Smooth muscle cell (in vitro differentiated cells): ENCODE data around the gene B3GNT2. TPM values are rescaled to one million over a fixed set of nuclear protein-coding genes. Genes with fewer than 3 reads are reported as not detected.
A peak's percentile ranks its signal among the peaks of the same experiment; 100 is the strongest.
"Not testable (repeated sequence)": the region's sequence is repeated elsewhere in the genome, so short reads cannot be mapped to it uniquely, and the experiment has no call there.

Experiments used
- DNase-seq: peaks from one replicate; lab custom pipeline; 2025; ENCODE audit not compliant: unreplicated experiment; lab: John Stamatoyannopoulos, UW
- H2AFZ ChIP-seq: fragments of 200-600 bp; sonication (generic); 2 replicates; pipeline ENCODE4 v1.6.0; 2016; ENCODE audit warnings: antibody characterized with exemption, low read depth, mild to moderate bottlenecking
- H3F3A ChIP-seq: fragments of 200-600 bp; sonication (generic); 2 replicates; pipeline ENCODE4 v1.6.0; 2017; ENCODE audit warnings: antibody characterized with exemption, low read depth
- H3K27ac ChIP-seq: fragments of 200-600 bp; sonication (generic); 2 replicates; pipeline ENCODE4 v1.5.1; 2016; ENCODE audit warnings: low read depth, mild to moderate bottlenecking
- H3K27me3 ChIP-seq: fragments of 200-600 bp; sonication (generic); 2 replicates; pipeline ENCODE4 v1.6.1; 2016; ENCODE audit warnings: low read depth, mild to moderate bottlenecking
- H3K36me3 ChIP-seq: fragments of 200-600 bp; sonication (generic); 2 replicates; pipeline ENCODE4 v1.5.1; 2016; ENCODE audit warnings: low read depth
- H3K4me1 ChIP-seq: fragments of 200-600 bp; sonication (generic); 2 replicates; pipeline ENCODE4 v1.5.1; 2016; ENCODE audit warnings: low read depth
- H3K4me2 ChIP-seq: fragments of 200-600 bp; sonication (generic); 2 replicates; pipeline ENCODE4 v1.6.0; 2016; ENCODE audit warnings: mild to moderate bottlenecking
- H3K4me3 ChIP-seq: fragments of 200-600 bp; sonication (generic); 2 replicates; pipeline ENCODE4 v1.5.1; 2016; ENCODE audit warnings: mild to moderate bottlenecking
- H3K79me2 ChIP-seq: fragments of 200-600 bp; sonication (generic); 2 replicates; pipeline ENCODE4 v1.6.0; 2016; ENCODE audit warnings: low read depth, mild to moderate bottlenecking
- H3K9ac ChIP-seq: fragments of 200-600 bp; sonication (generic); 2 replicates; pipeline ENCODE4 v1.6.0; 2016; ENCODE audit warnings: low read depth
- H3K9me3 ChIP-seq: fragments of 200-600 bp; sonication (generic); replicated peaks from 2 replicates; pipeline ENCODE4 v1.5.1; 2016; ENCODE audit warnings: low read depth
- H4K20me1 ChIP-seq: fragments of 200-600 bp; sonication (generic); 2 replicates; pipeline ENCODE4 v1.6.0; 2016; ENCODE audit warnings: low read depth
- WGBS: methylation state at CpG from one replicate; pipeline ENCODE4 v1.1.7; 2016; ENCODE audit warnings: low lambda C conversion rate; 5-methylcytosine and 5-hydroxymethylcytosine counted together
- polyA plus RNA-seq: library from polyadenylated mRNA; unstranded; fragments of >200 nt; fragmentation: Nextera tagmentation; extraction: Ambion mirVana; gene quantifications from 2 replicates; pipeline ENCODE4 v1.2.1, GENCODE V29; 2016
- total RNA-seq: library from RNA; depleted of rRNA; stranded (reverse); fragments of >200 nt; gene quantifications from 2 replicates; pipeline ENCODE4 v1.2.3, GENCODE V29; 2014
- TF ChIP-seq, protein P1 (sequence below): fragments of 200-600 bp; sonication (generic); IDR thresholded peaks from 2 replicates; pipeline ENCODE4 v1.5.1; 2017; ENCODE audit warnings: borderline replicate concordance, mild to moderate bottlenecking, antibody characterized with exemption; ENCODE audit not compliant: insufficient read depth, poor library complexity, severe bottlenecking

Gene B3GNT2
- total and polyA plus RNA-seq, 2 experiments from 2014 or later, result 16.5 to 29.3 TPM

DNA sequence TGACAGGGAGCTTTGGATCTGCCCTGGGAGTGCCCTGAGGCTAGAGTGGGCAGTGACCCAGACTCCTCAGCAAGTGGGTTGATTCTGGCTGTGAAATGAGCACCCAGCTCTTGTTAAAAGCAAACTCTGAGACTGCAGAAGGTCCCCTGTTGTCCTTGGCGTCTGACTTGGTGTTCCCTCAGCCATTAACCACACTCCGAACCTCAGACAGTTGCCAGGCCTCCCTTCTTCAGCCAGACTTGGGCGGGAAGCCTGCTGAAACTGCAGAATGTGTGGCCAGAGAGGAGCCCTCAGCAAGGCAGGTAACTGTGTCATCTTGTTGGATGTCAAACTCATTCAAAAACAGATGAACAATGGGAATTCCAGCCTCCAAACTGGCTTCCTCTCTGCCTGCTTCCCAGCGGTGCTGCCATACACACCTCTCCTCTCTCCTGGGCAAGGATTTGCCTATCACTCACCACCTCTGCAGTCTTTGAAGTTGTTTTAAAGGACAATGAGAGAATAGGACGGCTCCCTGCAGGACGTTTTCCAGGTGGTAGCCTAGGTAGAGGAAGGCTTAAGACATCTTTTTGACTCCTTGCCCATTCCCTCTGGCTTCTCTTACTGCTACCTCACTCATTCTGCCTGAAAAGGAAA, 38.9 kb upstream of the B3GNT2 start:
- Histone ChIP-seq H3K9me3 (no peaks in the 10 kb centered on the region), H2AFZ (no peak overlapping the region), H3F3A (no peaks in the 10 kb centered on the region), H3K9ac (no peak overlapping the region), H3K36me3 (no peaks in the 10 kb centered on the region), H3K4me3 (no peak overlapping the region), H3K27ac (no peak overlapping the region), H3K4me1 (no peaks in the 10 kb centered on the region), H3K4me2 (no peak overlapping the region), H3K79me2 (no peaks in the 10 kb centered on the region), H3K27me3 (no peaks in the 10 kb centered on the region), H4K20me1 (no peaks in the 10 kb centered on the region)
- TF ChIP-seq, protein P1, sequence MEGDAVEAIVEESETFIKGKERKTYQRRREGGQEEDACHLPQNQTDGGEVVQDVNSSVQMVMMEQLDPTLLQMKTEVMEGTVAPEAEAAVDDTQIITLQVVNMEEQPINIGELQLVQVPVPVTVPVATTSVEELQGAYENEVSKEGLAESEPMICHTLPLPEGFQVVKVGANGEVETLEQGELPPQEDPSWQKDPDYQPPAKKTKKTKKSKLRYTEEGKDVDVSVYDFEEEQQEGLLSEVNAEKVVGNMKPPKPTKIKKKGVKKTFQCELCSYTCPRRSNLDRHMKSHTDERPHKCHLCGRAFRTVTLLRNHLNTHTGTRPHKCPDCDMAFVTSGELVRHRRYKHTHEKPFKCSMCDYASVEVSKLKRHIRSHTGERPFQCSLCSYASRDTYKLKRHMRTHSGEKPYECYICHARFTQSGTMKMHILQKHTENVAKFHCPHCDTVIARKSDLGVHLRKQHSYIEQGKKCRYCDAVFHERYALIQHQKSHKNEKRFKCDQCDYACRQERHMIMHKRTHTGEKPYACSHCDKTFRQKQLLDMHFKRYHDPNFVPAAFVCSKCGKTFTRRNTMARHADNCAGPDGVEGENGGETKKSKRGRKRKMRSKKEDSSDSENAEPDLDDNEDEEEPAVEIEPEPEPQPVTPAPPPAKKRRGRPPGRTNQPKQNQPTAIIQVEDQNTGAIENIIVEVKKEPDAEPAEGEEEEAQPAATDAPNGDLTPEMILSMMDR, result no peak
- DNase-seq, result no peak
- WGBS, result 57% methylated on average over 6 of the region's 6 CpGs

DNA sequence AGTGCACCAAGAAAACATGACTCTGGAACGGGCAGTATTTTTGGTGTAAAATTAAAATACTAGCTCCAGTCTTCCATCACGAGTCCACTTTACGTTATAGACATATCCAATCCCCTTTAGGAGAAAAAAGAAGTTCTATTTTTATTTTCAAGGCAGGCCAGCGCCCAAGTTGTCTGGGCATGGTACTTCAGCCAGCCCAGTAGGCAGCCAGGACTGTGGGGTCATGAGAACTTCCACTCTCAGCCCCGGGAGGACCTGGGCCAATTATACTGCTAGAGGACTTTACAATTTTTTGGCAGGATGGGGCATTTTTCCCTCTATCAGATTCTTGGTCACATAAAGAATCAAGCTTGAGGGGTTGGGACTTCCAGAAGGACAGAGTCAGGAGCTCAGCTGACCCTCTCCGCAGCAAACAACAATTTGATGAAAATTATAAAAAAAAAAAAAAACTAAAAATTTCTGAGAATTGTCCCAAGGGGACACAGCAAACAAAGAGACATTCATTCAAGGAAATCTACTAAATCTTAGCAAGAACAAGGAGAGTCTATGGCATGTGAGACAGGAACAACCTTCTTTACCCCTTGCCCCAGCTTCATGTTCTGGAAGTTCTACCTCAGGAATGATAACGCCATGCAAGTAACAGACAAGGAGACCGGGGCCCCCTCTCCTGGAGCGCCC, 37.3 kb upstream of the B3GNT2 start:
- no peak for DNase-seq
- Histone ChIP-seq H3K36me3 (no peaks in the 10 kb centered on the region), H3K4me3 (no peak overlapping the region), H3K27me3 (no peaks in the 10 kb centered on the region), H3K9me3 (no peaks in the 10 kb centered on the region), H2AFZ (no peak overlapping the region), H3K4me2 (no peak overlapping the region), H3F3A (no peaks in the 10 kb centered on the region), H3K4me1 (peaks cover 7% of the 10 kb centered on the region), H4K20me1 (no peaks in the 10 kb centered on the region), H3K9ac (no peak overlapping the region), H3K27ac (no peak overlapping the region), H3K79me2 (no peaks in the 10 kb centered on the region)
- TF ChIP-seq, protein P1, result no peak
- 93% methylated on average over 9 of the region's 9 CpGs for WGBS

DNA sequence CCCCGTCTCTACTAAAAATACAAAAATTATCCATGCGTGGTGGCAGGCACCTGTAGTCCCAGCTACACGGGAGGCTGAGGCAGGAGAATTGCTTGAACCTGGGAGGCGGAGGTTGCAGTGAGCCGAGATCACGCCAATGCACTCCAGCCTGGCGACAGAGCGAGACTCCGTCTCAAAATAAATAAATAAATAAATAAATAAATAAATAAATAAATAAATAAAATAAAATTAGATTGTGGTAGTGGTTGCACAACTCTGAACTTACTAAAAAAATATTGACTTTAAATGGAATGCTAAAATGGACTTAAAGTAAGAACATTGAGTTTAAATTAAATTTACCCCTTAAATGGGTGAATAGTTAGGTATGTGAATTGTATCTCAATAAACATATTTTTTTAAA, 35.2 kb upstream of the B3GNT2 start:
- not testable (repeated sequence) for DNase-seq, H3K27me3 ChIP-seq, H3K4me3 ChIP-seq, H3K36me3 ChIP-seq, H3K9me3 ChIP-seq, H3K27ac ChIP-seq, H3F3A ChIP-seq, H3K9ac ChIP-seq, H2AFZ ChIP-seq, H4K20me1 ChIP-seq, H3K79me2 ChIP-seq, H3K4me2 ChIP-seq
- WGBS, result 98% methylated on average over 9 of the region's 9 CpGs
- peaks cover 12% of the 10 kb centered on the region for H3K4me1 ChIP-seq

DNA sequence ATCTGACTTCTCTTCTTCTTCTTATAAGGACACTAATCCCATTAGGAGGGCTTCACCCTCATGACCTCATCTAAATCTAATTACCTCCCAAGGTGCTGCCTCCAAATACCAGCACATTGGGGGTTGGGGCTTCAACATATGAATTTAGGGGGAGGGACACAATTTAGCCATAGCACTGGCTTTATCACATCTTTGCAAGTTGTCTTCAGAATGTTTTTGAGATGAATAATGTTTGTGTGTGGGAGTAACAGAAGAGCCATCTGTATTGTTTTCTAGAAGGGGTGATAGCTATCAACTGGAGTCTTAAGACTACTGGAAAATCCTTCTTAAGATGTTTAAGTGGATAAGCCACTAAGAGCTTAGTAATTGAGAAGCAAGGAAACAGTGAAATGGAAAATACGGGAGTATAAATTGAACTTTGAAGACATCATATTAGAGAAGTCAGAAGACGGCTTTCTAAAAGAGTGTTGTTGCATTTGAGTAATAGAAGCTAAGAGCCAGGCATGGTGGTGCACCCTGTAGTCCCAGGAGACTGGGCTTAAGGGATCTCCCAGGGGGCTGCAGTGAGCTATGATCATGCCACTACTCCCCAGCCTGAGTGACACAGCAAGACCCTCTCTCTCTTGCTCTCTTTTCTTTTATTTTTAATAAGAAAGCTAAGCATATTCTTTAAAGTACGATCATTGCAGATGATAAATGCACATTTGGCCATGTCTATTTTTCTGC, 32.6 kb upstream of the B3GNT2 start:
- Histone ChIP-seq H3K27me3 (no peaks in the 10 kb centered on the region), H3K4me1 (peaks cover 12% of the 10 kb centered on the region), H3K4me2 (peak overlapping the region; percentile 25), H2AFZ (no peak overlapping the region), H3K27ac (no peak overlapping the region), H4K20me1 (no peaks in the 10 kb centered on the region), H3K4me3 (no peak overlapping the region), H3K9me3 (no peaks in the 10 kb centered on the region), H3F3A (no peaks in the 10 kb centered on the region), H3K36me3 (no peaks in the 10 kb centered on the region), H3K9ac (no peak overlapping the region), H3K79me2 (no peaks in the 10 kb centered on the region)
- TF ChIP-seq, protein P1, result no peak
- DNase-seq, result no peak
- 48% methylated on average over 3 of the region's 3 CpGs for WGBS
